NCI-H2107 treated with DMSO at 0.1 percent for 48 hours (cell line): Measurements from ENCODE around the gene PARD3B.

Experiments used
- DNase-seq: peaks from one replicate; lab custom pipeline; 2025; ENCODE audit not compliant: unreplicated experiment; lab: John Stamatoyannopoulos, UW

PARD3B gene

GRCh38 chr2:205041472-205042130, 496.3 kb downstream of the PARD3B start:
- no peak for DNase-seq

- no peak for DNase-seq
Observed at GRCh38 chr2:205043285-205043684, 498.0 kb downstream of the PARD3B start.

DNA sequence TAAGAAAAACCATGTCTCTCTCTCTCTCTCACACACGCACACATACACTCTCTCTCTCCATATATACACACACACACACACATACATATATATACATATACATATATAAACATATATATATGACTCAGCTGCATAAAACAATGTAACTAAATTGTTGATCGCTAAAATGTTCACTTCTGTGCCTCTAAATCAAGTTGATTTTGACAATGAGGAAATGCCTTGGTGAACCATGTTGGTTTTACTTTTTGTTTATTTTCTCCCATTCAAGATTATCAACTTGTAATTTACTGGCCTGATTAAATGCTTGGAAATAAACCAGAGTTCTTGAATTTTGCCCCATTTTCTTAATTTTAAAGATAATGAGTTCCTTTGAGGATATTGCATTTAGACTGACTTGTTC, 500.4 kb downstream of the PARD3B start:
- no peak for DNase-seq

DNA sequence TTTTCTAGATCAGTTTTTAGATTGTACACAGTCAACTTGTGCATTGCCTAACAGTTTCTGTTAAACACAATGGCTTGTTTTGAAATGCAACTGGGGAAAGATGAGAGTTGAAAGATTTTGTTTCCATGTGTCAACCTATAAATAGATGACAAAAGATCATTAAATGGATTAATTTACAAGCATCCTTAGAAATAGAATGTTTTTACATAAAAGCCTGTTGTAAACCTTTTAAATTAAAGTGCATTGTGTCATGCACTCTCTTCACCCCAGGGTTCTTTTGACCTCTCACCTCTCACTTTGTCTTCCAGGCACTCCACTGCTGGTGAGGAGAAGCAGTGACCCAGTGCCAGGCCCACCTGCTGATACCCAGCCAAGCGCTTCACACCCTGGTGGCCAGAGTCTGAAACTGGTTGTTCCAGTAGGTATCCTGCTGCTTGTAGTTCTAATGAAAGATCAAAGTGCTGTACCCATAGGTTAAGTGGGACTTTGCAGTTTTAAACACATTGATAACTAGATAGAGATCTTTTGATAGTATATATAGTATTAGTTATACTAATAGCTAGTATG, 502.1 kb downstream of the PARD3B start:
- DNase-seq = no peak

GRCh38 chr2:205051417-205051816, 506.1 kb downstream of the PARD3B start:
- DNase-seq = no peak

DNA sequence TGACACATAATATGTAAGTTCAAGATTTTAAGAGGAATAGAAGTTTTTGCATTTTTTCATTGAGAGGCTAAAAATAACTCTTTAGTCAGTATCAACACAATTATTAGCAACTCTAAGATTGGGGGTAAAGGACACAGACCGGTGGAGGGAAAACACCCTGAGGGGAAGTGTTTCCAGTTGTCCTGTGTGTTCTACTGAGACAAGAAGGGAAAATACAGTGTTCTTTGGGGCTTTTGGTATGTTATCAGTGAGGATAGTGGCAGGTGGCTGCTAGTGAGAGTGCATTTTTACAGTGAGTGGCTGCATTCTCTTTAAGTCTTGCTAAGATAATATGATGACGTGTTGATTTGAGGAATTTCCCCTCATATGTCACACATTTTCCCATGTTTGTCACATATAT, 507.5 kb downstream of the PARD3B start:
- no peak for DNase-seq

DNA sequence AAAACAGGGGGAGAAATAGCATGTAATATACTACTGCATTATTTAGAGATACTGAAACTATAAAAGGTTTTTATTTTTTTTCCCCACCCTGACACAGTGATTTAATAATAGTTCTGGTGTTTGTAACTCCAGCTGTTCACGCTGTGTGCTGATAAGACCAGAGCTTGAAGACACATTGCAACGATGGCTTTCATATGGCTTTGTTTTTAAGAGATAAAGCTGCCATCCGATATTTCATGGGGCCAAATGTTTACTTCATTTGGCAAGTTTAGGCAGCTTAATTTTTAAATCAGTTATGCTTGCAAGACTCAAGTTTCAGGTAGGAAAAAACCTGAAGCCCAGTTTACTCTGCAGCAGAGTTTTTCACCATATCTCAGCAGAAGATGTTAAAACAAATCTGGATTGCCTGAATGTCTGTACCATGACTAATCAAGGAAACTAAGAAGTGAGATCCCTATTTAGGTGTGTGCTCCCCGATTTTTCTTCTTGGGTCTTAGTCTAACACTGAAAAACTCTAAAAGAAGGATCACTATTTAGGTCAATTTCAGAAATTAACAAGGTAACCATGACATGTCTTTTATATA, 508.6 kb downstream of the PARD3B start:
- DNase-seq = no peak

DNA sequence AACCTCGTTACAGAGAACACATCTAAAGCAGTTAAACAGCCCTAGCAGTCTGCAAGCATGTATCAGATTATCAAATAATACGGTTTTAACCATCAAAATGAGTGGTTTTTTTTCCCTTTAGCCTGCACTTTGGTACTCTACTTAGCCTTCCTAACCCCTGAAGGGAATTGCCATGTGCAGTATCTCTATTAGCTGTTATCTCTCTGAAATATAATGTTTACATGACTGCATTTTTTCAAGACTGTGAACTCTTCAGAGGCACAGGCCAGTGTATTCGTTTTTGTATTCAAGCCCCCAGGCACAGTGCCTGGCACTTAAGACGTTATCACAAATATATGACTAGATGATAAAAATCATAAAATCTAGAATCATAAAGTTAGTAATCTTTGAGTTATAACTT, 509.5 kb downstream of the PARD3B start:
- no peak for DNase-seq

DNA sequence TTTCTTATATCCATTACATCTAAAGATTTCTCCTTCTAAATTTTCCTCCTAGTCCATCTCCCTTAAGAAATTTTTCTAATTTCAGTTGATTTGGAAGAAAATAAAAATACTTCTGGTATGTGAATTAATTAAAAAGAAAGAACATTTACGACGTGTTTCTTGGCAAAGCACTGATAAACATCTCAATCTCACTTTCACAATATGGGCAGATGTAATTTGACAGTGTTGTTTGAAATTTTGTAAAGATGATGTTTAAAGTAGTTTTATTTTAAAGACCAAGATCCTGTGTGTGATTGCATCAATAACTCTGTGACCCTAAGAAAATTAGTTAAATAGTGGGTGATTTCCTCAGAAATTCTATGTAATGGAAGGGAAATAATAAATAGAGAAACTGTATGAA, 510.0 kb downstream of the PARD3B start:
- no peak for DNase-seq

DNA sequence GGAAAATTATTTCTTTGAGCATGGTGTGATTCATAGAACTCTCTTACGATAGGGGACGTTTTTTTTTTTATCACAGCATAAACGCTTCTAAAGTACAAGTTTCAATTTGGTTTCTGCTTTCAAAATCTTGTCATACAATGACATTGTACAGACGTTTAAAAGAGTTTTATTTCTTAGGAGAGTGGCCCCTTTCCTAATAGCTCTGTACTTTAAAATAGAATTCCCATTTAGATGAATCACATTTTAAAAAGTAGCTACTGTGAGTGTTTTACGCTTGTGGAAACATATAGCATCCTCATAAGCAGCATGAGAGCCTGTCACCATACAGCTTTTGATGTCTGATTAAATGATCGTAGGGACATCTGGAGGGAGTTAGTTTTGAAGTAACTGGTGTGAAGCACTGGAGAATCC, 510.9 kb downstream of the PARD3B start:
- DNase-seq = no peak

DNA sequence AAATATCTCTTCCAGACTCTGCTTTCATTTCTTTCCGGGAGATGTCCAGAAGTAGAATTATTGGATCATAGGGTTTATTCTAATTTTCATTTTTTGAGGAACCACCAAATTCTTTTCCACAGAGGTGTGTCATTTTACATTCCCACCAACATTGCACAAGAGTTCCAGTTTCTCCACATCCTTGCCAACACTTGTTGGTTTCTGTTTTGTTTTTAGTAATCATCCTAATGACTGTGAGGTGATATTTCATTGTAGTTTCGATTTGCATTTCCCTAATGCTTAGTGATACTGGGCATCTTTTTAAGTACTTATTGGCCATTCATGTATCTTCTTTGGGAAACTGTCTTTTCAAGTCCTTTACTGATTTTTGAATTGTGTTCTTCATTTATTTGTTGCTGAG, 513.1 kb downstream of the PARD3B start:
- no peak for DNase-seq

DNA sequence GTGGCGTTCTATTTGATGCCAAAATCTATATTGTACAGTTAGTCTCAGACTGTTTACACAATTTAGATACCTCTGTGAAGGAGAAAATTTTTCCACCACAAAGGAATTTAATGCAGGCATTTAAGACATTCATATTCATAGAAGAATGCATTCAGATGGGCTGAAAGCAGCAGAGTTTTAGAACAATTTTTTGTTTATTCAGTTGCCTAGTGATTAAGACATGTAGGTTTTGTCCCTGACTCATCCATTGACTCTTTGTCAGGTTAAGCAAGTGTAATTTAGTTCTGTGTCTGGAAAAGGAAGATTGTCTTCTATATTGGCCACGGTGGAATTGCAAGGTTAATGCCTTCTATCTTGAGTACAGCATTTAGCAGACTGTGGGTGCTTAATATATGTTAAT, 515.0 kb downstream of the PARD3B start:
- no peak for DNase-seq

DNA sequence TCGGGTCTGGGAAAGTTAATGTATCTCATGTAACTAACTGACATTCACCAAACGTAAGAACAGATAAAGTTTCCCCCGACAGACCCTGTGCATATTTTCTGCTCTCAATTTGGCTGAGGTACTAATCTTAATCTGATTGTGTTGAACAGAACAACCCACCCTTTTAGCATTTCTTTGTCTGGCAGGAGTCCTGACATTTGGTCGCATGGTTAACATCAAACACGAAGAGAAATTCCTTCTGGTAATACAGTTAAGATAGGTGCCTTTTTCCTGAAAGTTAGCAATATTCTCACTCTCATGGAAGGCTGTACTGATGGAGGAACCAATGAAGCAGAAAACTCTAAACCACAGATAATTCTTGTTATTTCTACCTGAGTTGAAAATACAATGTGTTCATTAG, 520.8 kb downstream of the PARD3B start:
- DNase-seq = no peak

DNA sequence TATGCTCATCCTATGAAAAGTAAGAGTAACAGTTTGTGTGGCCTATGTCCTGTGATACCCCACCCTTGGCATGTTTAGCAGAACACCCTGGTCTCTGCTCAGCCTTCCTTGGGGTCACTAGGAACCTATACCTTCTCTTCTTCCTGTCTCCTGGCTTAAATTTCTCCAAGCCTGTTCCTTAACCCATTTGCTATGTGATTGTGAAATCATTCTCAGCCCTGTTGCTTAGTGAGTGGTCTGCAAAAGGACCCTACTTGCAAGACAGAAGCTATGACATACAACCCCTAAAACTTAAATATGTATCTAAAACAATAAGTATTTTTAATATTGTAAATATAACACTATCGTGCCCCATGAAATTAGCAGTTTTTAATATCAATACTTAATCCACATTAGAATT, 524.7 kb downstream of the PARD3B start:
- no peak for DNase-seq

DNA sequence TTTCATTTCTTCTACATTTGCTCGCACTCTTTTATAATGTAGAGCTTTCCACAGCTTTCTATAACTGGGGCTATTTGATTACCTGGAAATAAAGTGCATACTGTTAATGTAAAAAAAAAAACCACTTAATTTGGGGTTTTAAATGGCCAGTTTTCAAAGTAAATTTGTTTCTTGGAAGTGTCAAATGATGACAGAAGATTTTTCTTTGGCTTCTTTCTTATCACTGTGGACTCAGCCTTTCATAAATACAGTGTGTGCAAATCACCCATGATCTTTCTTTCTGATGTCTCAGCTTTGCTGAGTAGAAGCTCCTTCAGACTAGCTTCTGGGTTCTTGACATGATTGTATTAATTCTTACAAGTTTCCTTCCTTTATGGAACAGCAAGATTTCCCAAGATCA, 525.6 kb downstream of the PARD3B start:
- DNase-seq = no peak

- DNase-seq = no peak
Observed at GRCh38 chr2:205073433-205074020, 528.3 kb downstream of the PARD3B start.

GRCh38 chr2:205076405-205076804, 531.1 kb downstream of the PARD3B start:
- no peak for DNase-seq

GRCh38 chr2:205077159-205077558, 531.9 kb downstream of the PARD3B start:
- DNase-seq = no peak

GRCh38 chr2:205078762-205079161, 533.5 kb downstream of the PARD3B start:
- DNase-seq = no peak

DNA sequence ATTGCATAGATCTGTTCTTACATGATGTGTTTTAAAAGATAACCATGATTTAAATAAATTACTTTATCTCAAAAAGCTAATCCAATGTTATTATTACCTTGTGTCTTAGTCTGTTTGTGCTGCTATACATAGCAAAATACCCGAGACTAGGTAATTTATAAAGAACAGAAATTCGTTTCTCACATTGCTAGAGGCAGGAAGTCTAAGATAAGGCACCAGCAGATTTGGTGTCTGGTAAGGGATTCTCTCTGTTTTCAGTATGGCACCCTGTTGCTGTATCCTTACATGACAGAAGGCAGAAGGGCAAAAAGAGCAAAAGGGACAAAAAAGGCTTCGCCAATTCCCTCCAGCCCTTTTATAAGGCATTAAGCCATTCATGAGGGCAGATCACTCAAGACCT, 533.9 kb downstream of the PARD3B start:
- DNase-seq = no peak

DNA sequence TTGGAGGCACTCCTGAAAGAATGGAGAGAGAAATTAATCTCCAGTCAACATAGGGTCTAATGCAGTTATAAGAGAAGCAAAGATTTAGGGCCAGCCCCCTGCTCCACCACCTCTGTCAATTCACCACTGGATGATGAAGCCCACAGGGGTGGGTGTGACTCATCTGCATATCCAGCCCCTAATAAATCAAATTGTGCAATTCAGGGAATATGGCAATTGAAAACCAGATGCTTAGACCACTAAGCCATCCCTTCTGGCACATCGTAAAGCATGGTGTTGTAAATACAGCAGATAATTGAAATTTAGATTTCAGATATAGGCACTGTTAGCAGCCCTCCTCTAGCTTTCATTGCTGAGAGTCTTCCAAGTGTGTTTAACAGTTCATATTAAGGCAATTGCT, 541.4 kb downstream of the PARD3B start:
- no peak for DNase-seq

- DNase-seq = no peak
Observed at GRCh38 chr2:205087862-205088261, 542.6 kb downstream of the PARD3B start.
